ENCODE measurements around the gene ADGRL1.
"Not testable (repeated sequence)": the region's sequence is repeated elsewhere in the genome, so short reads cannot be mapped to it uniquely, and the experiment has no call there.

The ADGRL1 gene

DNA sequence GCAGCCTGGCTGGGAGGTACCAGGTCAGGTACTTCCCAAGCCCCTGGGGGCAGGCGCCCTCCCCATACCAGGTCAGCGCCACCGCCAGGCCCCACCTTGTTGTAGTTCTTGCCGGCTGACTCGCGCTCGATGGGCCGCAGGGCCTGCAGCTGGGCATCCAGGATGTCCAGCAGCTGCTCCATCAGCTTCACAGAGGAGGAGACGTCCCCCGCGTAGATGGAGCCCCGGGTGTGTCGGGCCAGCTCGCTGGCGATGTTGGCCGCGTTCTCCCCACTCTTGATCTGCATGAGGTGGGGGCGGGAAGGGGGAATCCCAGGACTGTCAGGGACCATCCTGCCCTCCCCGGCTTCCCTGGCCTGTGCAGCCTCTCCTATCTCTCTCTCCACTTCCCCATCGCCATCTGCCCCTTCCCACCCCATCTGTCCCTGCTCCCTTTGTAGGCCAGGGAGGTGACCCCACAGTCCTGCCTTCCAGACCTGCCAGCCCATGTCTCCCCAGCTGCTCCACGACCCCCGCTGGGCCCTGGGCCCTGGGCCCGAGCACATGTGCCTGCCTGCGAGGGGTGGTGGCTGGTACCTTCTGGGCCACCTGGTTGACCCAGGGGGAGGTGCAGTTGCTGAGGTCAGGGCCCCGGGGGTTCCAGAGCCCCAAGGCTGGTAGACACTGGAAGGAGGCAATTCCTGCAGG is 45.8 kb downstream of the ADGRL1 start:
- no peak for DNase-seq

DNA sequence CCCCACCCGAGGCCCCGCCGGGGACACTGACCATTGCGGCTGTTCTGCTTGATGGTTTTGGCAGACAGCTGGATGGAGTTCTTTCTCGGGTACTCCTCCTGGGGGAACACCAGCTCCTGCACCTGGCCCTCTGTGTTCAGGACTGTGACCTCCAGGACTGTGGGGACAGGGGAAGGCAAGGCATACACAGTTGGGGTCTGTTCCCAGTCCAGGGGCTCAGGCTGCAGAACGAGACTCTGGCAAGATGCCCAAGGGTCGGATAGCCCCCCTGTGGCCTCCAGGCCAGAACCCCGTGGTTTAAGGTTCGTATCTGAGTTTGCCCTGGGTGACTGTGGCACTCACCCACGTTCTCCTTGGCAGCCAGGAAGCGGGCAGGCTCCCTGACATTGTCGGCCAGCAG is 46.9 kb downstream of the ADGRL1 start:
- no peak for DNase-seq

DNA sequence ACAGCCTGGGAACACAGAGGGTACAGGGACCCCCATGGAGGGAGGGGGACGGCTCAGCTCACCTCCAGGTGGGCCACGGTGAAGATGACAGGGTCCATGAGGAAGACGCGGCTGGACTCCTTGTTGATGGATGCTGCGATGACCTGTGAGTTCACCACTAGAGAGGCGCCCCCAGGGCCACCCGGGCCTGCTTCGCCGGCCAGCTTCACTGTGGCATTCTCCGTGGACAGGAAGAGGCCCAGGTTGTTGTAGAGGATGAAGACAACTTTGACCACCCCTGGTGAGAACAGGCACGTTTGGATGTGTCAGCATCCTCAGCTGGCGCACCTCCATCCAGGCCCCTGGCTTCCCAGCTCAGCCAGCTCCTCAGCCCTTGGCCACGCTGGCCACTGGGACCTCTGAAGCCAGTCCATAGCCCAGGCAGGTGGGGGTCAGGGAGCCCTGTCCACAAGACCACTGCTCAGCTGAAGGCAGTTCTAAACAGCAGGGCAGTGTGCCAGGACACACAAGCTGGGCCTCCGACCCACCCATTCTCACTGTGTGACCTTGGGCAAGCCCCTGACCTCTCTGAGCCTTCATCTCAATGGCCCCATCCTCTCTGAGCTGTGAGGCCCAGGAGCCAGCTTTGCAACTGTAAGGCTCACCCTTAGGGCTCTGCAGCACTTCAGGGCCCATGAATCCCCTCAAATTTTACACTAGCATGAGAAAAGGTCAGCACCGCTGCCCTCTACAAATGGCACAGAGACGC is 47.5 kb downstream of the ADGRL1 start:
- DNase-seq: no peak

DNA sequence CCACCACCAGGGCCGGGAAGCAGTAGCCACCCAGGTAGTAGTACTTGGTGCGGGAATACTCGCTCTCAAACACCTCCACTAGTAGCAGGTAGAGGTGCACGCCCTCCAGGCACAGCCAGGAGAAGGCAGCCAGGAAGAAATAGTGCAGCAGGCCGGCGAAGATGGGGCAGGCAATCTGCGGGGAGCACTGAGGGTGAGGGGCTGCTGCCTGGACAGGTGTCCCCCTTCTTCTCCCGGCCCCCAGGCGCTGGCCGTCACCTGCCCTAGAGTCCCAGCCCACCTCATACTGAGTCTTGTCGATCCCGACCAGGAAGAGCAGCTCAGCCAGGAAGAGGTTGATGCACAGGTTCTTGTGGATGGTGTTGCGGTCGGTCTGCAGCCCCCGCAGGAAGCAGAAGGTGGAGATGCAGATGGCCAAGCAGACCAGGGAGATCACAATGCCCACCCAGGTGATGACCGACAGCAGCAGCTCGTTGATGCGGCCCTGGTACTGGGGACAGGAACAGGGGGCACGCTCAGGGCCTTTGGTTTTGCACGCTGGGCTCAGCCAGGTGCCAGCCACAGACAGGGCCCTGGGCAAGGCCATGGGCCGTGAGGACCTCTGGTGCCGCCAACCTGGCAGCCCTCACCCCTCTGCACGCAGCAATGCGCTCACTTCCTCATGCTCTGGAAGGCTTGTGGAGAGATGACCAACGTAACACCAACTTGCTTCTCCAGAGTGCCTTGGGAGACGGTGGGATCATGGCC is 48.8 kb downstream of the ADGRL1 start:
- no peak for DNase-seq

DNA sequence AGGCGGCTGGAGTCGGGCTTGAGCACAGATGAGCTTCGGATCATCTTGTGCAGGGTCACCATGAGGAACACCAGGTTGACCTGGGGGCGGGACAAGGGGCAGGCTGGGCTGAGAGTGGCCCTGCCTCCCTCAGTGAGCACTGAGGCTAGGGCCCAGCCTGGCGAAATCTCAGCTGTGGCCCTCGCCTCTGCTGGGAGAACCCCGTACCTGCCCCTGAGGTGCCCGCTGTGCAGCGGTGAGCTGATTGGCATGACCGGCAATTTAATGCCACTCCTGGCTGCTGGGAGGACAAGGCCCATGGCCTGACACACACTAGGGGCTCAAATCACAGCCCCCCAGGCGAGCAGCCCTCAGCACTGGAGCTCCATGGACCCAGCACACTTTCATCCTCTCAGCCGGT is 49.8 kb downstream of the ADGRL1 start:
- DNase-seq: no peak

DNA sequence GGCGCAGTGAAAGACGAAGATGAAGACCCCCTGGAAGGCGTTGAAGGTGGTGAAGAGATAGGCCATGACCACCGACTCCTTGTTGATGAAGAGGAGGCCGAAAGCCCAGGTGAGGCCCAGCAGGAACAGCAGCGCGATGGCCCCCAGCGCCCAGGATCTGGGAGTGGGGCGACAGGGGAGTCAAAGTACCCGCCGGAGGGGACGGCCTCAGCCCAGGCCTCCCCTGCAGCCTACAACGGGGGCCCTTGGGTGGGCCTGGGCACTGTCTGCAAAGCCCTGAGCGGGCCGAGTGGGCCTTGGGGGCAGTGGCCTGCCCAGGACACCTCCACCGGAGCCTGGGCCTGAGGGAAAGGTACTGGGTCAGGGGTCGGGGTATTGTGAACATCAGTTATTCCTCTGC is 50.6 kb downstream of the ADGRL1 start:
- DNase-seq: no peak

DNA sequence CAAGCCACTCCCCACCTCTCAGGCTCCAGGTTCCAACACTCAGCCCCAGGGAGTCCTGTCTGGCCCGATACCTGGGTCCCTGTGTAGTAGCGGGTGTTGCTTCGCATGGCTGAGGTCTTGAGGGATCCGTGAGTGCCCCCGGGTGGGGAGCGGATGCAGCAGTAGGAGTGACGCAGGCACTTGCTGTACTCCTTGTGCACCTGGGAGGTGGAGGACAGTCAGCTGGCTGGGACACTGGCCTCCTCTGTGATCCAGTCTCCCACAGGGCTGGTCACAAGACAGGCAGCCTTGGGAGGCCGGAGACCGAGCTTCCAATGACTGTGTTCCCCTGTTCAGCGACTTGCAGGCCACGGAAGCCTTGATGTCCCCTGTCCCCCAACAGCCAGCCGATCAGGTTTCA is 53.3 kb downstream of the ADGRL1 start:
- DNase-seq: no peak

DNA sequence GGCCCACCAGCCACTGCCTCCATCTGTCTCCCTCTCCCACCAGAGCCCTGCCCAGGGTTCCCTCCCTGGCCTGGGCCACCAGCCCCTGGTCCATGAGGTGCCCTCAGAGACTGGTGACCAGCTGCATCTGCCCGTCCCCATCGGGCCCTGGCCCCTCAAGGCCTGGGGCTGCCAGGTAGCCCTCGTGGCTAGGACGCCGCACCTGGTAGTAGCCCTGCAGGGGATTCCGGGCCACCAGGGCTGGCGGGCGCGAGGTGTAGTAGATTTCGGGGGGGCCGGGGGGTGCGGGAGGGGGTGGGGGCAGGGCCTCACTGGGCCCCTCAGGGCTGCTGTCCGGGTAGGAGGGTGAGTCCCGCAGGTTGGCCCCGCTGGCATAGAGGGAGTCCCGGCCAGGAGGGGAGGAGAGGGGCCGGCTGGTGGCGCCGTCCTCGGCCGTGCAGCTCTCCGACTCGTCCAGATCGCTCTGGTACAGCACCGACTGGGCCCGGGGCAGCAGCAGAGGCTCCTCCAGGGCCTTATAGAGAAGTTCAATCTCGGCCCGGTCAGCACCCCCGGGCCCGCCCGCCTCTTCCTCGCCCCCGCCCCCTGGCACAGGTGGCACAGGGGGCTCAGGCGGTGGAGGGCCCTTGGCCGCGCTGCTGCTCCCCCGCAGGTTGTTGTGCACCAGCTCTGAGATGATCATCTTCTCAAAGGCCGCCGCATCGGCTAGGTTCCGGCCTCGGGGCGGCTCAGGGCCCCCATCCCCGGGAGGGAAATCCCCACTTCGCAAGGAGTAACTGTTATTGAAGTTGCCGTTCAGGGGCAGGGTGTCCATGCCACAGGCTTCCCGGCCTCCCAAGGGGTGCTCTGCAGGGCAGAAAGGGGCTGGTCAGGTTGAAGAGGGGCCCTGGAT is 55.0 kb downstream of the ADGRL1 start:
- no peak for DNase-seq

DNA sequence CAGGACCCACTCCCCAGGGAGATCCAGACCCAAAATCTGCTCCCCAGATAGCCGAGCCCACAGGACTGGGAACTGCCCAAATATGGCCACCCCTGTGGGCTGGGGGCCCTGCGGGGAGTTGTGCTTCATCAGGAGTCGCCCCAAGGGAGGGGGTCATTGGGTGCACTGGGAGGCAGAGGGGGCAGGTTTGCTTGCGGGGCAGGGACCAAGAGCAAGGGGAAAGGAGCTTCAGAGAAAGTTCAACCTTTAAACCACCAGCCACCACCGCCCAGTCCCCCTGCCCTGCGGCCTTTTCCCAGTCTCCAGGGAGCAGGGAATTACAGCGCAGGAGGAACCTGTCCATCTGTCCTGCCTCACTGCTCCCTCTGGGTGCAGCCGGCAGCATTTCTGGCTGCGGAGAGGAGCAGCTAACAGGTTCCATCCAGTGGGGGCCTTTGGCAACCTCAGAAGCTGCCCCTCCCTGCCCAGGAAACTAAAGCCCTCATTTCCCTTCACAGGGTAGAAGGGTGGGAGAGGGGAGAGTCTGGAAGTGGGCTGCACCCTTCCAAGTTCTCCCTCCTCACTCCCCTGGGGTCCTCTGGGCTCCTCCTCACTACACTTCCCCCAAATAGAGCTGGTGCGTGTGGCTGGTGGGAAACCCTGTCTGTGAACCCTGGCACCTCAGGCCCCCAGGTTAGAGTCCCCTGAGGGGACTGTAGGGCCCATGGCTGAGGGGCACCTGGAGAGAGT is 55.8 kb downstream of the ADGRL1 start:
- DNase-seq: no peak

DNA sequence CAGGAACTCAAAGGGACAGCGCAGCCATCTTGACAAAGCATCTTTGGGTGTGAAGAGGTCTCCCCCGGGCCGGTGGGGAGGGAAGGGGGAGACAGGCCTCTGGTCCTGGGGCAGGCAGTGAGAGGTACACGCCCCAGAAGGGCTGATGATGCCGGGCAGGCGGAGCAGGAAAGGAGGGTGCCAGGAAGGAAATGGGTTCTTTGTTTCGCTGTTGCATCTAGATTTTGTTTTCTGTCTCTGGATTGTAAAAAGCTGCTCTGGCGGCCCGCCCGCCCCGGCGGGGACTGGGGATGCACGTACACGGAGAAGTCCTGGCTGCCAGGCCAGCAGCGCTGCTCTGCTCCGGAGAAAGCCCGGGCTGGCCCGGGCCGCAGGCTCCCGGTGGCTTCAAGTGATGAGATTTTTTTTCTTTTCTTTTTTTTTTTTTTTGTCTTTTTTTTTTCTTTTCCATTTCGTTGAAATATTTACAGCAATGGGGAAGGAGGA is 56.4 kb downstream of the ADGRL1 start:
- DNase-seq: peak; percentile 74

DNA sequence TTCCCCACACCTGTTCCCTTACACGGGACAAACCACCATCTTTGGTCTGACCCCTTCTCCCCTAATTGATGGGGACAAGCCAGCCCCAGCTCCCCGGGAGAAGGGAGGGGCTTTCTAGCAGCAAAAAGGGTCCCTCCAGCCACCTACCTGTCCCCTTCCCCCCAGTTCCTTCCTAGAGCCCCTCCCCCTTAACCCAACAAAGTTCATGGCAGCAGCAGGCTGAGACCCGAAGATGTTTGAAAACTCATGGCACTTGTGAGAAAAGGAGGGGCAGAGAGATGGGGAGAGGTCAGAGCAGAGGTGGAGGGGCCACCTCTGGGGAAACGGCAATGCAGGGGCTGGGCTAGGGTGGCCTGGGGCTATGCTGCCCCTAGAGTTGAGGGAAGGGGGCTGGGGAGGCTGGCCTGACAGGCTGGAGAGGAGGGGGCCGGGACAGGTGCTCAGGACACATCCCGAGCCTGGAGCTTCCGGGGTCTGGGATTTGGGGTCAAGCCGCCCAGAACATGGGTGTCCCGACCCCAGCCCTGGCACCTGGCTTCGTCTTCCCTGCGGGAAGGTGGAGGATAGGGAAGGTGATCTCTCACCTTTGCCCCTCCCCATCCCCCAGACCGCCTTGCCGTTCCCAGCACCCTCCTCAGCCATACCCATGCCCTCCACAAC is 57.1 kb downstream of the ADGRL1 start:
- no peak for DNase-seq

DNA sequence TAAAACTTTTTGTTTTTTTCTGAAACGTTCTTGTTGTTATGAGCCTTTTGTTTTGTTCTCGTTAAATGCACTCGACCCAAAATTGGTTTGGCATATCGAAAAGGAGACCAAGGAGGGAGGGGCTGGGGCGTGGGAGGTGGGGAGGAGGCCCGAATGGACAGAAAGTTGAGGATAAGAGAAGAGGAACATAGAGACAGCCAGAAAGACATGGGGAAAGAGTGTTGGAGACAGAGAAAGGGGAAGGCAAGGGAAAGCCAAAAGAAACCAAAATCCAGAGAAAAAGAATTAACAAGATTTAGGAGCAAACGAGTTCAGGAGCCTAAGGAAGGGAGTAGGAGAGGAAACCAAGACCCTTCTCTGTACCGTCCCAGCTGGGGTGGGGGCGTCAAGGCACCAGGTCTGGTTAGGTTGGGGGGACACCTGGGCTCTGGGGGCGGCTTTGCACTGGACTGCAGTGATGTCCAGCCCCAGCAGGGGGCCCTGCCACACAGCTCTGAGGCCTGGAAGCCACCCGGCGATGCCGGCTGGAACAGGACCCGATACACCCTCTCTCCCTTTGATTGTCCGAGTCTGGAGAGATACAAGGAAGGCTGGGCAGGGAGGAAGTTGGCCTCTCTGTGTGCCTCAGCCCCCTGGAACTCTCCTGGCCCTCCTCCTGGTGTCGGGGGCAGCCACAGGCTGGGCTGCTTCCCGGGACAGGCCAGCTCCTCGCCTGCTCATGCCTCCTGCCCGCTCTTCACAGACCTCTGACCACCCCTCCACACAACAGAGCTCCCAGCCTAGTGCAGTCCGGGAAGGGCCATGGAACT is 58.0 kb downstream of the ADGRL1 start:
- DNase-seq: peak; percentile 65

DNA sequence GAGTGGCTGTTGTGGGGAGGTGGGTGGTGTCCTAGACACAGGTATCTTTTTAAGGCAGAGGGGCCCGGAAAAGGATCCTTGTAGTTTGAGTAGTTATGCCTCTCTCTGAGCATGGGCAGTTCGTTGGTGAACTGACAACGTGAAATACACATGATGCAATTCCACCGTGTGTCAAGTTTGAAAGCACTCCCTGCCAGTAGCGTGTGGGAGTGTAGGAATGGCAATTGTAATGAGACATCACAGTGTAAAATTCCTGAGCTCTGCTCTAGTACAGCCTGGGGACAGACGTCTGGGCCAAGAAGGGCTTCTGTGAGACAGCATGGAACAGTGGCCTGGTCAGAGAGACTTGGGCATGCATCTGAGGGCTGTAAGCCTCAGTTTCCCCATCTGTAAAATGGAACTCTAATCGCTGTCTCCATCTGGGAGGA is 59.2 kb downstream of the ADGRL1 start:
- no peak for DNase-seq

DNA sequence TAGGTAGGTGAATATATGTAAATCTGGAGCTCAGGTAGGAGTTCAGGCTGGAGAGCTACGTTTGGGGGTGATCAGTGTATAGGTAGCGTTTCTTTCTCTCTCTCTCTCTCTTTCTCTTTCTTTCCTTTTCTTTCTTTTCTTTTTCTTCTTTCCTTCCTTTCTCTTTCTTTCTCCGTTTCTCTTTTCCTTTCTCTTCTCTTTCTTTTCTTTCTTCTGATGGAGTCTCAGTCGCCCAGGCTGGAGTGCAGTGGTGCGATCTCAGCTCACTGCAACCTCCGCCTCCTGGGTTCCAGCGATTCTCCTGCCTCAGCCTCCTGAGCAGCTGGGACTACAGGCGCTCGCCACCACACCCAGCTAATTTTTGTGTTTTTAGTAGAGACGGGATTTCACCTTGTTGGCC is 59.8 kb downstream of the ADGRL1 start:
- not testable (repeated sequence) for DNase-seq

DNA sequence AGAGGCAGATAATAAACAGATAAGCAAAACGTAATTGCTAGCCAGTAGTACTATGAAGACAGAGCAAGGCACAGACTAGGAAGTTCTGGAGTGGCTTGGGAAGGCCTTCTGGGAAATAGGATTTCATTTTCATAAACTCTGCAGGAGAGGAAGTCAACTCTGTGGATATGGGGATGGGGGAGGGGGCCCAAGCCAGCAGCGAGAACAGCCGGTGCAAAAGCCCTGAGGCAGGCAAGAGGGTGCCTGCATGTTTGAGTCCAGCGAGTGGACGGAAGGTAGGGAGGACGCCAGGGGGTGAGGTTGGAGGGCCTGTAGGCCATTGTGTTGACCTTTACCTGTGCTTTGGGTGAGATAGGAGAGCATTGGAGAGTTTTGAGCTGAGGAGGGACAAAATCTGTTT is 60.6 kb downstream of the ADGRL1 start:
- no peak for DNase-seq

DNA sequence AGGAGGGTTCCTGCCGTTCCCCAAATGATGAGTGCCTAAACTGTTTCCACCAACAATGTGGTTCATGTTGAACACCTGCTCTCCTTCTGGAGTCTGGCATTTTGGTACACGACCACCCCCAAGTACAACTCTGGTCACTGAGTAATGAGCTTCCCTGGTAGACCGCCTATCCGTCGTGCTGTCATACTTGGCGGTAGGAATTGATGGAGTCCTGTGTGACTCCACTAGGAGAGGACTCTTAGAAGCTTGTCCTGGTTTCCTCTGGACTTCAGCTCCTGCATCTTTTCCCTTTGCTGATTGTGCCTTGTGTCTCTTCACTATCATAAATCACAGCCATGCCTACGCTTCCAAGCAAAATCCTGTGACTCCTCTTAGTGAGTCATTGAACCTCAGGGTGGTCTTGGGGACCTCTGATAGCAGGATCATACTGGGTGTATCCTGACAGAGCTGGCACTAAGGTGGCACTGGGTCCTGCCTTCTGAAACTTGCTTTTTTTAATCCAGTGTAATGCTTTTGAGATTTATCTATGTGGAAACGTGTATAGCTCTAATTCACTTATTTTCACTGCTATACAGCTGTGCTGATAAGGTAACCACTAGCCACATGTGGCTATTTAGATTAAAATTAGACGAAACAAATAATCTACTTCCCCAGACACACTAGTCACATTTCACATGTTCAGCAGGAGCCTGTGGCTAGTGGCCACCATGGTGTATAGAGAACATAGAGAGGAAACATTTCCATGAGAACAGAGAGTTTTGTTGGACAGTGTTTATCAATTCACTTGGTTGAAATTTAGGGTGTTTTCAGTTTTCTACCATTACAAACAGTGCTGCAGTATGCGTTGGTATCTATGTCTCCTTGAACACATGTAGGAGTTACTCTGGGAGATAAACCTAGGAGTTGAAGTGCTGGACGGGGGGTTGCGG is 63.4 kb downstream of the ADGRL1 start:
- no peak for DNase-seq

DNA sequence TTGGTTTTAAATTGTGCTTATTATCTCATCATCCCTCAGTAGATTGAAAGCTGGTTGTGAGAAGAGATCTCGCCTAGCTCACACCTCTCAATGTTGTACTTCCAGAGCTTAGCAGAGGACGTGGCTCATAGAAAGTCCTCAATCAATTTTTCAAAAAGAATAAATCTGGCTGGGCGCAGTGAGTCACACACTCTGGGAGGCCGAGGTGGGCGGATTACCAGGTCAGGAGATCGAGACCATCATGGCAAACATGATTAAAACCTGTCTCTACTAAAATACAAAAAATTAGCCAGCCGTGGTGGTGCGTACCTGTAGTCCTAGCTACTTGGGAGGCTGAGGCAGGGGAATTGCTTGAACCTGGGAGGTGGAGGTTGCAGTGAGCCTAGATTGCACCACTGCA is 64.9 kb downstream of the ADGRL1 start:
- no peak for DNase-seq

DNA sequence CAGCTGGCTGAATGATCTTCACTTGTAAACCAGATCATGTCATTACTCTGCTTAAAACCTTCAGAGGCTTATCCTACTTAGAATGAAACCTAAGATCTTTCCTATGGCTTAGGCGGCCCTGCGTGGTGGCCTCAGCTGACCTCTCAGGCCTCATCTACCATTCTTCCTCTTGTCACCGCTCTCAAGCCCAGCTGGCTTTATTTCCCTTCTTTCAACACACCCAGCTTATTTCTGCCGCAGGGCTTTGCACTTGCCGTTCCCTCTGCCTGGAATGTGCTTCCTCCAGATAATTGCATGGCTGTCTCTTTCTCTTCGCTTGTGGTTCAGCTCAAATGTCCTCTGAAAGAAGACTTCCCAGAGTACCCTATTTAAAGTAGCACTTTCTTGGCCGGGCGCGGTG is 66.0 kb downstream of the ADGRL1 start:
- DNase-seq: no peak

DNA sequence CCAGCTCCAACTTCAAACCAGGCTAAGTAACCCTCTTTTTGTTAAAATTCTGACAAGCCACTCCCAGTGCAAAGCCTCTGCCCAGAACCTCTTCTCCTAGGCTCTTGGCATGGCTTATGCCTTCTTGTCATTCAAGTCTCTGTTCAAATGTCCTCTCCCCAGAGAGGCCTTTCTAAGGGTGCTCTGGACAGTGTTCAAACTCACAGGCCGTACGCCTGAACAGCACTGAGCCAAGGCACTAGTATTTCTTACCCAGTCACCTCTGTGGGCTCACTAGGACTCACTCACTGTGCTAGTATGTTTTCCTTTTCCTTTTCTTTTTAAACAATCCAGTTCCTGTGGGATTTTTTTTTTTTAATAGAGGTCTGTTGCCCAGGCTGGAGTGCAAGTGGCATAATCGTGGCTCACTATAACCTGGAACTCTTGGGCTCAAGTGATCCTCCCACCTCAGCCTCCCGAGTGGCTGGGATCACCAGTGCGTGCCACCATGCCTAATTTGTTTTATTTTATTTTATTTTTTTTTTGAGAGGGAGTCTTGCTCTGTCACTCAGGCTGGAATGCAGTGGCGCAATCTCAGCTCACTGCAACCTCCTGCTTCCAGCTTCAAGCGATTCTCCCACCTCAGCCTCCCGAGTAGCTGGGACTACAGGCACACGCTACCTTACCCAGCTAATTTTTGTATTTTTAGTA is 67.2 kb downstream of the ADGRL1 start:
- DNase-seq: no peak

Data from CD4-positive, alpha-beta T cell treated with Interleukin-10 for 1 hour (primary cell).